GM21528 (cell line): ENCODE data around the gene MVB12B.

Experiments used
- ATAC-seq: cut with Tn5 transposase; IDR thresholded peaks from one replicate; pipeline ENCODE4 v1.9.1; 2021; ENCODE audit warnings: mild to moderate bottlenecking, moderate library complexity; ENCODE audit not compliant: unreplicated experiment, low FRiP score

Gene MVB12B

DNA sequence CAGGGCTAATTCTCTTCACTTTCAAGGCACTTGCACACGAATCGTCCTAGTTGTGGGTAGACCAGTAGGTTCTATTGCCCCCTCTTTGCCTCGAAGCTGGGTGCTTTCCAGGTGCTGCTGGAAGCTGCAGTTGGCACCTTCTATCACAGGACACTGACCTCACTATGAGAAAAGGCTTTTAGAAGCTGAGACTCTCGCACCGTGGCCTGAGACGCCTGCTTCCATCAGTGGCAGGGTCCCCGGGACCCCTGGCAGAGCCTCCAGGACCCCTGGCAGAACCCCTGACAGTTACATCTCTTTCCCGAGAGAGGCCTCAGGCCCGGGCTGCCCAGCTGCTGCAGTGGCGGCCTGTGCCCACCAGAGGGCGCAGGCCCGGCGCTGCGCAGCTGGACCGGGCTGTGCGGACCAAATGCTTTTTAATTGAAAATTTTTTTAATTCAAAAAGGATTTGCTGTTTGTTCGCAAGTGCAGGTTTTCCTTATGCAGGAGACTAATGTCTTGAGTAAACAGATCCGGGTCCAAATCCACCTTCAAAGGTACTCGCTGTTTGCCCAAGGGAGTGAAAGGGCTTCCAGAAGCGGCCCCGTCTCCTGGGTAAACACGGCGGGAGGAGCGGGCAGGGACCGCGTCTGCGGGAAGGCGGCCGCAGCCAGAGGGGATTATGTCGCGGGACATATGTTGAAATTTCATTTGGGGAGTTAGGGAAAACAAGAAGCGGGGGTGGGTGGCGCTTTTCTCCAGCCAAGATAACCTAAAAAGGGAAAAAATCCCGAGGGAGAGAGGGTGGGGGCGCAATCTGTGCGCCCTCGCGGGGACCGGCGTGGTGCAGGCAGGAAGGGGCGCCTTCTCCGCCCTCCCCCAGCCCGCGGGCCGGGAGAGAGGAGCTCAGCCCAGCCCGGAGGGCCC is 172.6 kb downstream of the MVB12B start:
- ATAC-seq, result no peak

DNA sequence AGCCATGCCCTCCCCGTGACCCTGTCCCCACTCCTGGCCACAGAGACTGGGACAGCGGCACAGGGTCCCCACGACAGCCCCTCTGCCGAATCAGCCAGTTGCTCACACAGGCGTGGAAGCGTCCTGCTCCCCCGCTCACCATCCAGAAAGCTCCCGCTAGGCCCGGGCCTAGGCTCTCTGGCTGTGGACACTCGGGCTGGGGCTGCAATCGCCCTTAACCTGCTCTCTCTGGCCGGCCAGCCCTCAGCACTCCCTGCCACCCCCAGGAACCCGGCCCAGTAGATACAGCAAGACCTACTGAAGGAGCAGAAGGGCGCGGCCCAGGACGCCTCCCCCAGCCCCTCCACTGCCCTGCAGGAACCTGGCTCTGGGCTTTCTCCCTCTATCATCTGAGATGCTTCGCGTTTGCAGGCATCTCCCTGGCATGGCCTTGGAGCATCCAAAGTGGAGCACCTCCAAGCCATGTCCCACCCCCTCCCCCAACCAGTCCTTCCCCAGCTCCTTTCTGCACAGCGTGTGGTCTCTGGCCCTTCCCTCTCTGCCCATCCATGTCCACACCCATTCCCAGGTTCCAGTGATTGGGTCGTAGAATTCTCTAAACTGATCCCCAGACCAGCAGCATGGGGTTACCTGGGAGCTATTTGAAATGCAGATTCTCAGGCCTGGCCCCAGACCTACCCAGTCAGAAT is 173.4 kb downstream of the MVB12B start:
- no peak for ATAC-seq

DNA sequence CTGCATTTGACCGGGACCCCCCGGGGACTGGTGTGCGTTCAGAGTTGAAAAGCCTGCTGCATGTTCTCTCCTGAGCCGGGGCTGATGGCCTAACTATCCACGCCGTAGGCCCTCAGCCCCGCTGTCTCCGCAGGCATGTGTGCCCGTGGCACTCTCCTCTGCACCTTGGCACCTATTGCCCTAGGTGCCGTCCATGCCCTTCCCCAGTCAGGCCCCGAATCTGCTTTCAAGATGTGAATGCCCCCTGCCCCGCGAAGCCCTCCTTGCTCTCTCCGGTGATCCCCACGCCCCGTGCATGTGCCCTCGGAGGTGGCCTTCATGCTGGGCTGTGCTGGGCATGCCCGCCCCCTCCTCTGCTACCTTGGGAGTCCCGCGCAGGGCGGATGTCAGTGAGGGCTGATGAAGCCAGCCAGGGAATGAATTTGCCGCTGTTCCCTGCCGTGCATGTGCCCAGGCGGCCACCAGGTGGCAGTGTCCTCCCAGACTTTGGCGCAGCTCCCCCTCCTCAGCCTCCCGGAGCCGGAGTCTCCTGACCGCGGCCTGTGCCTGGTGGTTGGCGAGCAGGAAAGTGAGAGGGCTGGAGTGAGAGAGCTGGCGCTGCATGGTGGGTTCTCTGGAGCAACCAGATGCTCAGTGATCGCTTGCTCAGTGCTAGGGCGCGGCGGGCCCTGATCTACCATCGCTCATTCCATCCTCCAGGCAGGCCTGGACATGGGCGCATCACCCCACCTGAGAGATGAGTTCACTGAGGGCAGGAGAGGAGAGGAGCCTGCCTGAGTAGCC is 174.2 kb downstream of the MVB12B start:
- no peak for ATAC-seq

DNA sequence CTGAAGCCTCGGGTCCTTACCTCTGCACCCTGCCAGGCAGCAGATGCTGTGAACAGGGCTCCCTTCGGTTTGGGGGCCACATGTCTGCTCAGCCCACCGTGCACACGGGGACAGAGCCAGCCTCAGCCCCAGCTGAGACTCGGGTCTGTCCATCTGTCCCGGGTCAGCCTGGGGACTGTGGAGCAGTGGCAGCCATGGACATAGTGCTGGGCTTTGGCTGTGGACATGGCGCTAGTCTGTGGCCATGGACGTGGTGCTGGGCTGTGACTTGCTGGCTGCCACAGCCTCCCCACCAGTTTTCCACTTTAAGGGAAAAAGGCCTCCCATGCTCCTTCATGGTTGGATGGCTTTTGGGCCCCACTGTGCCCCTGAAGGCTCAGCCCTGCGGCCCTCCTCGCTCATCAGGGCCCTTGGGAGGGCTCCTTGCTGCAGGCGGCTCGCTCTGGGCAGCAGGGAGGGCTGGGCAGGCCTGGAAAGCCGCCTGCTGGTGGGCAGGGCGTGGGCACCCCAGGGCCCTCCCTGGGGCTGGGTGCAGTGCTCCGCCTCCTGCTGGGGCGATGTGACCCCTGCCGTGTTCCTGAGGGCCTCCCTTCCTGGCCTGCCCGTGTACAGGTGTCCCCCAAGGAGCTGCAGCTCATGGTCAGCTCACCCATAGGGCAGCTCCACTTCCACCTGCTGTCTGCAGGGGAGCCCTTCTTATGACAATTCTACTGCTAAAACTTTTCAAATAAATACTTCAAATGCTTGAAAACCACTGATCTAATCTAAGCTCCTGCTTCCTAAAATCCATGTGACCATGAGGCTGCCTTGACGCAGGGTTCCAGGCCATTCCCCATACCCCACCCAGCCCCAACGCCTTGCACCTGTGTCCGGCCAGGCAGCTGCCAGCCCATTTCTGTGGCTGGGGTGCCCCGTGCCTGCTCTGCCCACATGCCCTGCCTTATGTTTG is 175.0 kb downstream of the MVB12B start:
- ATAC-seq, result no peak

DNA sequence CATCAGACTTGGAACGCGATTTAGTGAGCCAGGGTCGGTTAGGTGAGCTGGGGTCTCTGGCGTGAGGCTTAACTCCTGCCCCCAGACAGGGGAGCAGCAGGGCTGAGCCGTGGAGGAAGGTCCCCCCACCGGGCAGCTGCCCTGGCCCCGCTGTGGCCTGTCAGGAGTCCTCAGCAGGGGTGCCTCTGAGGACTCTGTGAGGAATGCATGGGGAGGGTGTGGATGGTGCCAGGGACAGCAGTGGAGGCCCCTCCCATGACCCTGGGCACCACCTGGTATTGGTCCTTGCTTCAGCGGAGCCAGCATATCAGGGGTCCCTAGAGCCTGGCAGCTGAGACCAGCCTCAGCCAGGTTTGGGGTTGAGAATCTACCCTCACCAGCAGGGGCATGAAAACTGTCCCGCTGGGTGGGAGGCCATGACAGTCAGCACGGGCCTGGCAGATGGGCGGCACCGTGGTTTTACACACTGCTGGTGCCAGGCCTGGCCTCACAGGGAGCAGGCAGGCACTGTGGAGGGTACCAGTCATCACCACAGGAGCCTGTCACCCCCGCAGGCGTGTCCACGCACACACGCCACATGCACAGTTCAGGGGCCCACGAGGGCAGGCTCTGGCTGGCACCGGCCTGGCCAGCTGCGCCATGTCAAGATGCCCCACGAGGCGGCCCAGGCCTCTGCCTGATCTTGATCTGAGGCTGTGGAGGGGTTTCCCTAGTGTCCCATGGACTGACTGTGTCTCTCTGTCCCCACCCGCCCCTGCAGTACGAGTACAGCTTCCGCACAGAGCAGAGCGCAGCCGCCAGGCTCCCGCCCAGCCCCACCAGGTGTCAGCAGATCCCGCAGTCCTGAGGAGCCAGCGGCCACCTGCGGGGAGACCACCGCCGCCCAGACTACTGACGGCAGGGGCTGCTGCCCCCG is 176.0 kb downstream of the MVB12B start:
- ATAC-seq, result no peak

DNA sequence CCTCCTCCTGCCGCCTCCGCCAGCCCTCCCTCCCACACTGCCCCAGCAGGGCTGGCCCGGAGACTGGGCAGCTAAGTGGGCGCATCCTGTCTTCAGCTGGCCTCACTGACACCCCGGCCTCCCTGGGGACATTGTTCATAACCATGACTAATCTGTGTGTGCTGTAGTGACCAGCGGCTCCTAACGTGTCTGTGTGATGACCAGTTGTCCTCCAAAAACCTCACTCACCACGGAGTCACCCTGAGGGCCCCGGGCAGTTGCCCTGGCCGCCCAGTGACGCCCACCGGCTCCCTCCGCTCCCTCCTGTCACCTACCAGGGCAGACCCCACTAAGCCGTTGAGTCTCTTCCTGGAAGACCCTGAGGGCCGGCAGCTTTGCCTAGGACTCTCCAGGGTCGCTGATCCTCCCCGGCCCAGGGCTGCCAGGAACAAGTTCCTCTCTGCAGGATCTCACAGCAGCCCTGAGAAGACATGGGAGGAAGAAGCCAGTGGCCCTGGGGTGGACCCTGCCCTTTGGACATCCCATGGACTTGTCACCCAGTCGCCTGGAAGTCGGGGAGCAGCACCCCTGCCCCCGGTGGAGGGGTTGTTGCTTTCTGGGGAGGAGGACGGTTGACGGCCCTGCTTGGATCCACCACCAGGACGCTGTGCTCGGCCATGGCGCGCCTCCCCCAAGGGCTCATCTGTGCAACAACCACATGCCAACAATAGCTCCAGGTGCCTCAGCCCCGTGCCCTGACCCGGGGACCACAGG is 176.9 kb downstream of the MVB12B start:
- ATAC-seq, result no peak

DNA sequence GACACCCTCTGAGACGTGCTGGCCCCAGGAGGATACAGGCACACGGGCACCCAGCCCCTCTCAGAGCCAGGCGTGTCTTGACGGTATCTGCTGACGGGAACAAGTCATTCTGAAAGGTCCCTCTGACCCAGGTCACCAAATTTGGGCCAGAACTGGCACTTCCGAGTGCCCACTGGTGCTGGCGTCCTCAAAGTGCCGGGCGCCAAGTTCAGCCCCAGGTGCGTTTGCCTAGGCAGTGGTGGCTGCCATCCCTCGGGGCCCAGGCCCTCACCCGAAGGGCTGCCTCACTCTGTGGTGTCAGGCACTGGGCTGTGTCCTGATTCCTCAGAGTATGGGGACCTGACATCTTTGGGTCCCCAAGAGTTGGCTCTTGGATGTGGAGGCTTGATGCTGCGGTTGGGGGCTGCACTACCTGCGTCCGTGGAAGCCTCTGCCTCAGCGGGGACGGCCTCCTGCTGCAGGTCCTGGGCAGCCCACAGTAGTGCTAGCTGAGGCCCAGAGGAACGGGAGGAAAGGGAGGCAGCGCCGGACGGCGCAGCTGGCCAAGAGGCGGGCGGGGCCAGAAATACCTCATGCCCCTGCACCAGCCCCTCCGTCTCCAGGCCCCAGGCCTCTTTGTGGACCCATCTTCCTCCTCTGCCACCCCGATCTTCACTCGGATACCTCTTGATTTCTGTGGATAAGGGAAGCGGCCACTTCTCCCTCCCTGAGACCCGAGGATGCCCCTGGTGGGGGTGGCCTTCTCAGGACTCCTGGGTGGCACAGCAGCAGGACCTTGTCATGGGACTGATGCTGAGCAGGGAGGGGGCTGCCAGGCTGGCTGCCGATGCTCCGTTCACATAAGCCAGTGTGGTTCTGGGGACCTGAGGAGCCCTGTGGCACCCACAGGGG is 177.7 kb downstream of the MVB12B start:
- no peak for ATAC-seq

DNA sequence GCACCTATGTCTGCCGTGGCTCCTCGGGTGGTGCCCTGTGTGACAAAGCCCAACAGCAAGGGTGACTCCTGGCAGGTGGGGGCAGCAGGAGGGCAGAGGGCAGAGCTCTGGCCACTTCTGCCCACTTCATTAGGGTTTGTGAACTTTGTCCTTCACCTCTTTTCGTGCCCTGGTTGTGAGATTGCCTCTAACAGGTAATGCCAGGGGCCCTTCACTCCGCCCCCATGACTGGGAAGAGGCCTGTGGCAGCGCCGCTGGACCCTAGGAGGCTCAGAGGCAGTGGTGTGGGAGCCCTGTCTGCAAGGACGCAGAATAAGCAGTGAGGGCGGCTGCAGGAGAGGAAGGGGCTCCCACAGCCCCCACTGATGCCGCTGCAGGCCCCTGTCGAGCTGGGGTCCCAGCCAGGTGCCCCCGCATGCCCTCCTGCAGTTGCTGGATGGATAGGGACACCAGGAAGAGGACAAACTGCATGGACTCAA is 178.4 kb downstream of the MVB12B start:
- ATAC-seq, result no peak

DNA sequence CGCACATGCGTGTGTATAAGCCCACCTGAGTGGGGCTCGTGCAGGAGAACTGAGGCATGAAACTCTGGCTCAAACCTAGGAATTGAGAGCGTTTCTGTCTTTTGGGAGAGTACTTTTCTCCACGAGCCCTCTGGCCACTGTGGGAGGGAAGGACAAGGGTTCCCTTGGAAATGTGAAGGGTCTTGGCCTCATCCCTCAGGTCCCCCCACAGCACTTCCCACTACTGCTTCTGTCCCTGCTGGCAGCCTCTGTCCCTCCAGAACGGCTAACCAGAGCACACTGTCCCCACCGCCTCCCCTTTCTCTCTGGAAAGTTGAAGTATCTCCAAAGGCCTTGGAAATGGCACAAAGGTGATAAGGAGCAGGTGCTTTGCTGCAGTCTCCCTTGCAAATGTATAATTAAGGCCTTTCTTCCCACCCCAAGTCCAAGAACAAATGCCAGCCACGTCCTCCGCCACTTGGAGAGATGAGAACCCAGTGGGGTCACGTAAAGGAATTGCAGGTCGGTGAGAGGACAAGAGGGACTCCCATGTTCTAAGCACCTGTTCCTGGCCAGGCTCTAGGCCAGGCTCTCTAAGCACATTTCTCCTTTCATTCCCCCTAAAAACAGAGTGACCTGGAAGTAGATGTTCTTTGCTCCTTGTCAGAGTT is 179.2 kb downstream of the MVB12B start:
- ATAC-seq, result no peak

DNA sequence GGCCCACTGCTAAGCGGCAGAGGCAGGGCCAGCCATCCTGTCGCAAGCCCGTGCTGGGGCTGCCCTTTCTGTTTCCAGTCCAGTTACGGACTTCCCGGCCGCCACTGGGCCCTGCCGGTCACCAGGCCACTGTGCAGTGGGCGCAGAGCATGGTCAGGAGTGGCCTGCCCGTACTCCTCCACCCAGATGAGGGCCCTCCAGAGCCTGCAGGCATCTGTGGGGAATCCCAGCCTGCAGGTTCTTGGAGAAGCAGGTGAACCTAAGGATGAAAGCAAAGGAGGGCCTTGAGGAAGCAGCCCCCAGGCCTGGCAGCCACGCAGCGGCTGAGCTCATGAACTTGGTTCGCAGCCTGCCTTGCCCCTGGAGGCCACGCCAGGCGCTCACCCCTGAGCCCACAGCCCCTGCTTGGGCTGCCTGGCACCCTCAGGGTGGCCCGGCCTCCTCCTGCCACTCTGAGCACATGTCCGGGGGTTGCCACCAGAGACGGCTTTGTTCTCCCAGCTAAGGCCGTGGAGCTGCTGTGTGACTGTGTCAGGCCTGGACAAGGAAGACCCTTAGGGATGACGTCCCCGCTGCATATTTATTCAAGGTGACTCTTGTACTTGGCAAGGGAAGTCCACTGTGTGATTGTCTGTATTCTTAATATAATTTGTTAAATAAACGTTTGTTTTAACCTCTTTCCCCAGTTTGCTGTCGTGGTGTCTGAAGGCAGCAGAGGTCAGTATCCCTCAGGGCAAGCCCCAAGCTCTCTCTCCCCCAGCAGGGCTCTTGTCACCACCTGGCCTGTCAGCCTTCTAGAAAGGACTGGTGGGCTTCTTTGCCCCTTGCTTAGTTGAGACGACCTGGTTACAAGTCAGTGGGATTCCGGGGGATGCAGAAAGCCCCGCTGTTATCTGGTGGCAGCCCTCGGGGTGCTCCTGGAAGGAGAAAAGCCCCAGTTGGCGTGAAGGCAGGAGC is 180.0 kb downstream of the MVB12B start:
- ATAC-seq, result no peak

DNA sequence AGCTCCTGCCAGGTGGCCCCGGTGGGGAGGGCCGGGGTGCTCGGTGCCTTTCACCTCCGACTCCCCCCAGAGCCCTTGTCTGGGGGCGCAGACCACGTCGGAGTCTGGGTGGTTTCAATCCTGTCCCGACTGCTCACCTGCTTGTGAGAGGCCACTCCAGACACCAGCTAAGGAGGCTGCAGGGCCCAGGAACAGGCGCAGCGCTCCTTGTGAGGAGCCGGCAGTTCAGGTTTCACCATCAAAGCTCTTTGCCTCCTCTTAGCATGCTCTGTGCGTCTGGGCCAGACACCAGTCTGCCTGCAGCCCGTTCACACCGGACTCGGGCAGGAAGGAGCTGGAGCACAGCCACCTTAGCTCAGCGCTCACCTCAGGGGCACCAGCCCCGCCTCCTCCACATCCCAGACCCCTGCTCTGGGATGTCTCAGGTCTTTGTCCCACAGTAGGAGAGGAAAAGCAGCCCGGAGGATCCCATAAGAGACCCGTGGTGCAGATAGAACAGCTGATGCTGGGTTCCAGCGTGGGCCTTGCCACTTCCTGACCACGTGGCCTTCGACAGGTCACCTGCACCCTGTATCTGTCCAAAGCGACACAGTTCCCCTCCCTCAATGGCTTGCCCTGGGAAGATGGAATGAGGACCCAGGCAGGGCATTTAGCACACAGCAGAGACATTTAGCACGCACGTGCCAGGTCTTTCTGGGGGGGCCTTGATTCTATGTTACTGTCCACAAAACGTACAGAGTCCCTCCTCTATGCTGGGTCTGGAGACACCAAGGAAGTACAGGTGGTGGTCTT is 180.9 kb downstream of the MVB12B start:
- ATAC-seq, result no peak

DNA sequence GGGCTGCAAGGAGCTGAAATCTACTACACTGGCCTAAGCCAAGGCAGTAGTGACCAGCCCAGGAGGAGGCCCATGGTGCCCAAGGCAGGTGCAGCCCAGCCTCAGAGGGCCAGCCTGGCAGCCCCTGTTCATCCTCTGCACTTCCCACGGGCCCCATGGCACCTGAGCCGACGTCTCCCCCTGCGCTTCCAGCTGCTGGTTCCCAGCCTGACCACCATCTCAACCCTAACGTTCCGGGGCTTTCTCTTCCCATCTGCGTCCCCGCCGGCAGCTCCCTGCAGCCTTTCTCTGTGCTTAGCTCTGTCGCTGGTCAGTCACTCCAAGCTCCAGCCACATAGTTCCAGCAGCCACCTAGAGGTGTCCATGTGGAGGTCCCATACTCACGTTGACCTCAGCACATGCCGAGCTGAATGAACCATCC is 181.6 kb downstream of the MVB12B start:
- no peak for ATAC-seq

DNA sequence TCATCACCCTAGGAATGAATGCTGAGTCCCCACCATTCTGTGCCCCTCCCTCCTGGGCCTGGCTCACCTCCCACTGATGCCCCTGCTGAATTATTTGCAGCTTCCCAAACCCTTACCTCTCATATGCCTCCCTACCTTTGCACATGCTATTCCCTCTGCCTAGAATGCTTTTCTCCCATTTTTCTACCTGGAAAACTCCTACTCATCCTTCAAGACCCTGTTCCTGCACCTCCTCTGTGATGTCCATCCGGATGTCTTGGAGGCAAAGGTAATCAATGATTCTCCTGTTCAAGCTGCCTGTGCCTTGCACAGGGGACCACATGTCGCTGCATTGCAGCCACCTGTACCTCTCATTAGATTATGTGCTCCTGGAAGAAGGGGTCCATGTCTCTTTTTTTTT is 182.3 kb downstream of the MVB12B start:
- no peak for ATAC-seq

DNA sequence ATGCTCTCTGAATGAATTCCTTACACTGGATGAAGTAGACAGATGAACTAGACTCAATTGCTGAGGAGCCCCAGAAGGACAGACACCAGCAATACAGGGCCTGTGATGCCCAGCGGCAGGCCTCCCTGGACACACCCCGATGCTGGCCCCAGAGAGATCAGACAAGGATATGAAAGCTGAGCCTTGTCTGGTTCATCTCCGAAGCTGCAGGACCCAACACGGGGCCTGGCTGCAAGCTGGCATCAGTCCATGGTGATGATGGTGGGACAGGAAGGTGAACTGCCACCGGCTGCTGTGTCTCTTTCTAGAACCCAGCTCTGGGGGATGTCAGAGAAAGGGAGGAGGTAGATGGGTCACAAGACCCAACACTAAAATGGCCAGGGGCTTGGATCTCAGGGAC is 183.1 kb downstream of the MVB12B start:
- no peak for ATAC-seq

DNA sequence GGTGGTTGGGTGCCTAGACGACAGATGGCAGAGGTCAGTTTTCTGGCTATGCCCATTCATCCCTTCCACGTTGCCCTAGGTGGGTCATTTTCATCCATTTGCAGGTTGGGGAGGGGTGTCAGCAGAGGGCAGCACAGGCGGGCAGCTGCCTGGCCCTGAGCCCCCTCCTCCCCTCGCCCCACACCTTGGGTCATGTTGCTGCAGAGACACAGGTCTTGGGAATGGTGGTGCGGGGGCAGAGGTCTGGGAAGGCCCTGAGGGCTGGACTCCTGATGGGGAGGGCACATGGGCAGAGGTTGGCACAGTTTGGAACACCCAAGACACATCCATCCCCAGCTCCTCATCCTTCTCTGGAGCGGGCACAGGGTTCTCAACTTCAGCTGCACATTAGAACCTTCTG is 183.9 kb downstream of the MVB12B start:
- ATAC-seq, result no peak
